ENCODE data around the gene SCML1. TPM values are rescaled to one million over a fixed set of nuclear protein-coding genes. Genes with fewer than 3 reads are reported as not detected.

Gene SCML1
- total and polyA plus RNA-seq, 10 of the 15 experiments (the other 5 are each of a cell fraction or from before 2014, with no cell fraction given), result 0.62 to 48.3 (median 1.6) TPM

DNA sequence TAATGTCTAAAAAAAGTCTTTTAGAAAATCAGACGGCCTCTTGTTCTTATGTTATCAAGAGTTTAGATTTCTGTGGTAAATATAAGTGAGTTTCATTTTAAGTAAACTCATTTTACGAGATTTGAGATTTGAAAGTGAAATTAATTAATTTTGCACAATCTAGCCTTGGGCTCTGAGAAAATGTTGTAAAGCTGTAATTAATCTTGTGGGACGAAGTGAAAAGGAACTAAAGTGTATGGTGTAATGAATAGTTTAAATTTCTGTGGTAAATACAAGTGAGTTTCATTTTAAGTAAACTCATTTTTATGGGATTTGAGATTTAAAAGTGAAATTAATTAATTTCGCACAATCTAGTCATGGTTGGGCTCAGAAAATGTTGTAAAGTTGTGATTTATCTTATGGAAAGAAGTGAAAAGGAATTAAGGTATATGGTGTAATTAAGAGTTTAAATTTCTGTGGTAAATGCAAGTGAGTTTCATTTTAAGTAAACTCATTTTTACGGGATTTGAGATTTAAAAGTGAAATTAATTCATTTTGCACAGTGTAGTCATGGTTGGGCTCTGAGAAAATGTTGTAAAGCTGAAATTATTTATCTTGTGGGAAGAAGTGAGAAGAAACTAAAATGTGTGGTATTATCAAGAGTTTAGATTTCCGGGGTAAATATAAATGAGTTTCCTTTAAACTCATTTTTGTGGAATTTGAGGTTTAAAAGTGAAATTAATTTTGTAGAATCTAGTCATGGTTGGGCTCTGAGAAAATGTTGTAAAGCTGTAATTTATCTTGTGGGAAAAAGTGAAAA, 1.6 kb downstream of the SCML1 start (continued):
- TF ChIP-seq, protein P1, sequence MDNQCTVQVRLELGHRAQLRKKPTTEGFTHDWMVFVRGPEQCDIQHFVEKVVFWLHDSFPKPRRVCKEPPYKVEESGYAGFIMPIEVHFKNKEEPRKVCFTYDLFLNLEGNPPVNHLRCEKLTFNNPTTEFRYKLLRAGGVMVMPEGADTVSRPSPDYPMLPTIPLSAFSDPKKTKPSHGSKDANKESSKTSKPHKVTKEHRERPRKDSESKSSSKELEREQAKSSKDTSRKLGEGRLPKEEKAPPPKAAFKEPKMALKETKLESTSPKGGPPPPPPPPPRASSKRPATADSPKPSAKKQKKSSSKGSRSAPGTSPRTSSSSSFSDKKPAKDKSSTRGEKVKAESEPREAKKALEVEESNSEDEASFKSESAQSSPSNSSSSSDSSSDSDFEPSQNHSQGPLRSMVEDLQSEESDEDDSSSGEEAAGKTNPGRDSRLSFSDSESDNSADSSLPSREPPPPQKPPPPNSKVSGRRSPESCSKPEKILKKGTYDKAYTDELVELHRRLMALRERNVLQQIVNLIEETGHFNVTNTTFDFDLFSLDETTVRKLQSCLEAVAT (IDR thresholded peaks at IDR 0.05), result no peak
- TF ChIP-seq PAX8 (IDR thresholded peaks at IDR 0.05), result no peak
- TF ChIP-seq, protein P2, sequence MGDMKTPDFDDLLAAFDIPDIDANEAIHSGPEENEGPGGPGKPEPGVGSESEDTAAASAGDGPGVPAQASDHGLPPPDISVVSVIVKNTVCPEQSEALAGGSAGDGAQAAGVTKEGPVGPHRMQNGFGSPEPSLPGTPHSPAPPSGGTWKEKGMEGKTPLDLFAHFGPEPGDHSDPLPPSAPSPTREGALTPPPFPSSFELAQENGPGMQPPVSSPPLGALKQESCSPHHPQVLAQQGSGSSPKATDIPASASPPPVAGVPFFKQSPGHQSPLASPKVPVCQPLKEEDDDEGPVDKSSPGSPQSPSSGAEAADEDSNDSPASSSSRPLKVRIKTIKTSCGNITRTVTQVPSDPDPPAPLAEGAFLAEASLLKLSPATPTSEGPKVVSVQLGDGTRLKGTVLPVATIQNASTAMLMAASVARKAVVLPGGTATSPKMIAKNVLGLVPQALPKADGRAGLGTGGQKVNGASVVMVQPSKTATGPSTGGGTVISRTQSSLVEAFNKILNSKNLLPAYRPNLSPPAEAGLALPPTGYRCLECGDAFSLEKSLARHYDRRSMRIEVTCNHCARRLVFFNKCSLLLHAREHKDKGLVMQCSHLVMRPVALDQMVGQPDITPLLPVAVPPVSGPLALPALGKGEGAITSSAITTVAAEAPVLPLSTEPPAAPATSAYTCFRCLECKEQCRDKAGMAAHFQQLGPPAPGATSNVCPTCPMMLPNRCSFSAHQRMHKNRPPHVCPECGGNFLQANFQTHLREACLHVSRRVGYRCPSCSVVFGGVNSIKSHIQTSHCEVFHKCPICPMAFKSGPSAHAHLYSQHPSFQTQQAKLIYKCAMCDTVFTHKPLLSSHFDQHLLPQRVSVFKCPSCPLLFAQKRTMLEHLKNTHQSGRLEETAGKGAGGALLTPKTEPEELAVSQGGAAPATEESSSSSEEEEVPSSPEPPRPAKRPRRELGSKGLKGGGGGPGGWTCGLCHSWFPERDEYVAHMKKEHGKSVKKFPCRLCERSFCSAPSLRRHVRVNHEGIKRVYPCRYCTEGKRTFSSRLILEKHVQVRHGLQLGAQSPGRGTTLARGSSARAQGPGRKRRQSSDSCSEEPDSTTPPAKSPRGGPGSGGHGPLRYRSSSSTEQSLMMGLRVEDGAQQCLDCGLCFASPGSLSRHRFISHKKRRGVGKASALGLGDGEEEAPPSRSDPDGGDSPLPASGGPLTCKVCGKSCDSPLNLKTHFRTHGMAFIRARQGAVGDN (IDR thresholded peaks at IDR 0.05), result no peak
- TF ChIP-seq, protein P3, sequence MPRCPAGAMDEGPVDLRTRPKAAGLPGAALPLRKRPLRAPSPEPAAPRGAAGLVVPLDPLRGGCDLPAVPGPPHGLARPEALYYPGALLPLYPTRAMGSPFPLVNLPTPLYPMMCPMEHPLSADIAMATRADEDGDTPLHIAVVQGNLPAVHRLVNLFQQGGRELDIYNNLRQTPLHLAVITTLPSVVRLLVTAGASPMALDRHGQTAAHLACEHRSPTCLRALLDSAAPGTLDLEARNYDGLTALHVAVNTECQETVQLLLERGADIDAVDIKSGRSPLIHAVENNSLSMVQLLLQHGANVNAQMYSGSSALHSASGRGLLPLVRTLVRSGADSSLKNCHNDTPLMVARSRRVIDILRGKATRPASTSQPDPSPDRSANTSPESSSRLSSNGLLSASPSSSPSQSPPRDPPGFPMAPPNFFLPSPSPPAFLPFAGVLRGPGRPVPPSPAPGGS (IDR thresholded peaks at IDR 0.05; ENCODE audit: borderline replicate concordance, insufficient read depth, low read depth, low read length, poor library complexity, severe bottlenecking), result no peak
- no peak; the same call in 1 of the 2 replicates for TF ChIP-seq BCL11A (IDR thresholded peaks at IDR 0.05; ENCODE audit: low read depth, low read length)
- no peak for TF ChIP-seq NFYB (IDR thresholded peaks at IDR 0.05; ENCODE audit: insufficient read depth, low read depth, low read length)
- TF ChIP-seq HDGF (IDR thresholded peaks at IDR 0.05), result no peak
- no peak for TF ChIP-seq CHD1 (IDR thresholded peaks at IDR 0.05; ENCODE audit: low read depth, low read length)
- TF ChIP-seq, protein P4, sequence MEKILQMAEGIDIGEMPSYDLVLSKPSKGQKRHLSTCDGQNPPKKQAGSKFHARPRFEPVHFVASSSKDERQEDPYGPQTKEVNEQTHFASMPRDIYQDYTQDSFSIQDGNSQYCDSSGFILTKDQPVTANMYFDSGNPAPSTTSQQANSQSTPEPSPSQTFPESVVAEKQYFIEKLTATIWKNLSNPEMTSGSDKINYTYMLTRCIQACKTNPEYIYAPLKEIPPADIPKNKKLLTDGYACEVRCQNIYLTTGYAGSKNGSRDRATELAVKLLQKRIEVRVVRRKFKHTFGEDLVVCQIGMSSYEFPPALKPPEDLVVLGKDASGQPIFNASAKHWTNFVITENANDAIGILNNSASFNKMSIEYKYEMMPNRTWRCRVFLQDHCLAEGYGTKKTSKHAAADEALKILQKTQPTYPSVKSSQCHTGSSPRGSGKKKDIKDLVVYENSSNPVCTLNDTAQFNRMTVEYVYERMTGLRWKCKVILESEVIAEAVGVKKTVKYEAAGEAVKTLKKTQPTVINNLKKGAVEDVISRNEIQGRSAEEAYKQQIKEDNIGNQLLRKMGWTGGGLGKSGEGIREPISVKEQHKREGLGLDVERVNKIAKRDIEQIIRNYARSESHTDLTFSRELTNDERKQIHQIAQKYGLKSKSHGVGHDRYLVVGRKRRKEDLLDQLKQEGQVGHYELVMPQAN (conservative IDR thresholded peaks at IDR 0.05), result no peak
- no peak for TF ChIP-seq EZH2 (IDR thresholded peaks at IDR 0.05; ENCODE audit: borderline replicate concordance, control insufficient read depth, low read depth, low read length)
- TF ChIP-seq TBL1XR1 (IDR thresholded peaks at IDR 0.05; ENCODE audit: low read depth, low read length), result no peak
- TF ChIP-seq GABPA (IDR thresholded peaks at IDR 0.05; ENCODE audit: low read depth), result no peak
- no peak for TF ChIP-seq ZBED1 (IDR thresholded peaks at IDR 0.05; ENCODE audit: borderline replicate concordance)
- no peak for TF ChIP-seq MYB (IDR thresholded peaks at IDR 0.05; ENCODE audit: borderline replicate concordance, low read depth, low read length)
- TF ChIP-seq KAT2A (conservative IDR thresholded peaks at IDR 0.05; ENCODE audit: control insufficient read depth, low read depth, low read length), result no peak
- TF ChIP-seq, protein P5, sequence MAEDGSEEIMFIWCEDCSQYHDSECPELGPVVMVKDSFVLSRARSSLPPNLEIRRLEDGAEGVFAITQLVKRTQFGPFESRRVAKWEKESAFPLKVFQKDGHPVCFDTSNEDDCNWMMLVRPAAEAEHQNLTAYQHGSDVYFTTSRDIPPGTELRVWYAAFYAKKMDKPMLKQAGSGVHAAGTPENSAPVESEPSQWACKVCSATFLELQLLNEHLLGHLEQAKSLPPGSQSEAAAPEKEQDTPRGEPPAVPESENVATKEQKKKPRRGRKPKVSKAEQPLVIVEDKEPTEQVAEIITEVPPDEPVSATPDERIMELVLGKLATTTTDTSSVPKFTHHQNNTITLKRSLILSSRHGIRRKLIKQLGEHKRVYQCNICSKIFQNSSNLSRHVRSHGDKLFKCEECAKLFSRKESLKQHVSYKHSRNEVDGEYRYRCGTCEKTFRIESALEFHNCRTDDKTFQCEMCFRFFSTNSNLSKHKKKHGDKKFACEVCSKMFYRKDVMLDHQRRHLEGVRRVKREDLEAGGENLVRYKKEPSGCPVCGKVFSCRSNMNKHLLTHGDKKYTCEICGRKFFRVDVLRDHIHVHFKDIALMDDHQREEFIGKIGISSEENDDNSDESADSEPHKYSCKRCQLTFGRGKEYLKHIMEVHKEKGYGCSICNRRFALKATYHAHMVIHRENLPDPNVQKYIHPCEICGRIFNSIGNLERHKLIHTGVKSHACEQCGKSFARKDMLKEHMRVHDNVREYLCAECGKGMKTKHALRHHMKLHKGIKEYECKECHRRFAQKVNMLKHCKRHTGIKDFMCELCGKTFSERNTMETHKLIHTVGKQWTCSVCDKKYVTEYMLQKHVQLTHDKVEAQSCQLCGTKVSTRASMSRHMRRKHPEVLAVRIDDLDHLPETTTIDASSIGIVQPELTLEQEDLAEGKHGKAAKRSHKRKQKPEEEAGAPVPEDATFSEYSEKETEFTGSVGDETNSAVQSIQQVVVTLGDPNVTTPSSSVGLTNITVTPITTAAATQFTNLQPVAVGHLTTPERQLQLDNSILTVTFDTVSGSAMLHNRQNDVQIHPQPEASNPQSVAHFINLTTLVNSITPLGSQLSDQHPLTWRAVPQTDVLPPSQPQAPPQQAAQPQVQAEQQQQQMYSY (CRISPR knock-in tag; IDR thresholded peaks at IDR 0.05), result no peak
